ENCODE measurements around the gene CAPZB.

Gene CAPZB

GRCh38 chr1:19407494-19408096 lies 77.7 kb downstream of the CAPZB start:
- H3K9me3 ChIP-seq (ENCODE audit: insufficient read depth, low read length, severe bottlenecking): no peaks in the 10 kb centered on the region
- peaks cover 83% of the 10 kb centered on the region for H4K20me1 ChIP-seq (ENCODE audit: insufficient read depth, low read length)
- TF ChIP-seq CTCF (IDR thresholded peaks at IDR 0.05; ENCODE audit: borderline replicate concordance, extremely low read depth, low read length, poor library complexity, severe bottlenecking) (no peak), EZH2 (IDR thresholded peaks at IDR 0.05; ENCODE audit: borderline replicate concordance, low read depth, low read length, severe bottlenecking) (no peak)
- H3K36me3 ChIP-seq (ENCODE audit: insufficient read depth, low read length): peaks cover 20% of the 10 kb centered on the region; the same call in 1 of the 2 replicates
- no peak overlapping the region for H2AFZ ChIP-seq (ENCODE audit: low read depth, low read length)
- DNase-seq (no peak), ATAC-seq (ENCODE audit: insufficient read depth, low read depth) (no peak)
- no peaks in the 10 kb centered on the region; the same call in 1 of the 2 replicates for H3K4me1 ChIP-seq (ENCODE audit: insufficient read depth, low read length)
- H3K27ac ChIP-seq (ENCODE audit: low read length): no peak overlapping the region
- no peak overlapping the region for H3K9ac ChIP-seq (ENCODE audit: low read depth, low read length)
- H3K4me2 ChIP-seq (ENCODE audit: insufficient read depth, low read length): no peak overlapping the region
- no peak overlapping the region for H3K4me3 ChIP-seq (ENCODE audit: low read depth in 1 of 2, low read length in 2 of 2)
- H3K79me2 ChIP-seq (ENCODE audit: insufficient read depth, low read length): peaks cover 90% of the 10 kb centered on the region
- no peaks in the 10 kb centered on the region for H3K27me3 ChIP-seq (ENCODE audit: insufficient read depth, low read length, poor library complexity)

GRCh38 chr1:19406680-19407079 lies 78.7 kb downstream of the CAPZB start:
- Histone ChIP-seq H4K20me1 (ENCODE audit: insufficient read depth, low read length) (peaks cover 84% of the 10 kb centered on the region), H3K4me3 (ENCODE audit: low read depth in 1 of 2, low read length in 2 of 2) (no peak overlapping the region), H3K36me3 (ENCODE audit: insufficient read depth, low read length) (peaks cover 20% of the 10 kb centered on the region; the same call in 1 of the 2 replicates), H3K9ac (ENCODE audit: low read depth, low read length) (no peak overlapping the region), H2AFZ (ENCODE audit: low read depth, low read length) (no peak overlapping the region), H3K27ac (ENCODE audit: low read length) (no peak overlapping the region), H3K4me1 (ENCODE audit: insufficient read depth, low read length) (no peaks in the 10 kb centered on the region; the same call in 1 of the 2 replicates), H3K27me3 (ENCODE audit: insufficient read depth, low read length, poor library complexity) (no peaks in the 10 kb centered on the region), H3K4me2 (ENCODE audit: insufficient read depth, low read length) (no peak overlapping the region), H3K9me3 (ENCODE audit: insufficient read depth, low read length, severe bottlenecking) (no peaks in the 10 kb centered on the region), H3K79me2 (ENCODE audit: insufficient read depth, low read length) (peaks cover 90% of the 10 kb centered on the region)
- no peak for TF ChIP-seq EZH2 (IDR thresholded peaks at IDR 0.05; ENCODE audit: borderline replicate concordance, low read depth, low read length, severe bottlenecking)
- no peak for TF ChIP-seq CTCF (IDR thresholded peaks at IDR 0.05; ENCODE audit: borderline replicate concordance, extremely low read depth, low read length, poor library complexity, severe bottlenecking)
- ATAC-seq (ENCODE audit: insufficient read depth, low read depth) (no peak), DNase-seq (no peak)

- no peak overlapping the region for H3K4me3 ChIP-seq (ENCODE audit: low read depth in 1 of 2, low read length in 2 of 2)
- H3K4me1 ChIP-seq (ENCODE audit: insufficient read depth, low read length): no peaks in the 10 kb centered on the region; the same call in 1 of the 2 replicates
- no peak for TF ChIP-seq EZH2 (IDR thresholded peaks at IDR 0.05; ENCODE audit: borderline replicate concordance, low read depth, low read length, severe bottlenecking)
- TF ChIP-seq CTCF (IDR thresholded peaks at IDR 0.05; ENCODE audit: borderline replicate concordance, extremely low read depth, low read length, poor library complexity, severe bottlenecking): no peak
Measured at GRCh38 chr1:19405761-19406487, 79.4 kb downstream of the CAPZB start.

More at GRCh38 chr1:19405761-19406487, 79.4 kb downstream of the CAPZB start:
- Histone ChIP-seq H4K20me1 (ENCODE audit: insufficient read depth, low read length) (peaks cover 86% of the 10 kb centered on the region), H3K4me2 (ENCODE audit: insufficient read depth, low read length) (no peak overlapping the region), H3K36me3 (ENCODE audit: insufficient read depth, low read length) (peaks cover 17% of the 10 kb centered on the region; the same call in 1 of the 2 replicates), H3K79me2 (ENCODE audit: insufficient read depth, low read length) (peaks cover 92% of the 10 kb centered on the region), H2AFZ (ENCODE audit: low read depth, low read length) (no peak overlapping the region), H3K9ac (ENCODE audit: low read depth, low read length) (no peak overlapping the region), H3K9me3 (ENCODE audit: insufficient read depth, low read length, severe bottlenecking) (no peaks in the 10 kb centered on the region), H3K27ac (ENCODE audit: low read length) (no peak overlapping the region), H3K27me3 (ENCODE audit: insufficient read depth, low read length, poor library complexity) (no peaks in the 10 kb centered on the region)
- ATAC-seq (ENCODE audit: insufficient read depth, low read depth): peak; percentile 92
- DNase-seq: peak; percentile 76

Measured in DND-41 (cell line).